Mesenchymal stem cell (in vitro differentiated cells and primary cell): Measurements from ENCODE around the gene DEPP1.
A peak's percentile ranks its signal among the peaks of the same experiment; 100 is the strongest.

Source experiments
- DNase-seq: peaks from one replicate; pipeline ENCODE4 v3.0.0-alpha.2; 2013
- H2AFZ ChIP-seq: one replicate; pipeline ENCODE4 v1.6.1; 2013; ENCODE audit warnings: low read depth, mild to moderate bottlenecking, control low read depth, inconsistent platforms, low read length, moderate library complexity
- H2AK5ac ChIP-seq: 2 replicates; pipeline ENCODE4 v1.6.1; 2013; ENCODE audit warnings: low read length, moderate library complexity, mild to moderate bottlenecking, inconsistent platforms; ENCODE audit not compliant: severe bottlenecking
- H2BK120ac ChIP-seq: one replicate; pipeline ENCODE4 v1.6.1; 2013; ENCODE audit warnings: low read depth, mild to moderate bottlenecking, inconsistent platforms, low read length, moderate library complexity
- H2BK12ac ChIP-seq, 2 experiments: one replicate each; pipeline ENCODE4 v1.6.1; 2013; ENCODE audit warnings: inconsistent platforms in 2 of 2, low read length in 2 of 2, mild to moderate bottlenecking in 2 of 2, moderate library complexity in 2 of 2, control low read depth in 1 of 2
- H2BK15ac ChIP-seq: one replicate; pipeline ENCODE4 v1.6.1; 2013; ENCODE audit warnings: mild to moderate bottlenecking, low read depth, inconsistent platforms; ENCODE audit not compliant: poor library complexity, severe bottlenecking
- H2BK5ac ChIP-seq: 2 replicates; pipeline ENCODE4 v1.6.1; 2013; ENCODE audit warnings: low read depth, mild to moderate bottlenecking, low read length, control low read depth, inconsistent platforms; ENCODE audit not compliant: poor library complexity, severe bottlenecking
- H3K14ac ChIP-seq, 2 experiments: one replicate each; pipeline ENCODE4 v1.6.1; 2013; ENCODE audit warnings: inconsistent platforms in 2 of 2, low read length in 2 of 2, control low read depth in 1 of 2, mild to moderate bottlenecking in 1 of 2, moderate library complexity in 1 of 2
- H3K18ac ChIP-seq, 2 experiments: one replicate each; pipeline ENCODE4 v1.6.1; 2013; ENCODE audit warnings: inconsistent platforms in 2 of 2, low read length in 2 of 2, control low read depth in 1 of 2, low read depth in 1 of 2, mild to moderate bottlenecking in 1 of 2
- H3K23ac ChIP-seq, 2 experiments: one replicate each; pipeline ENCODE4 v1.6.1; 2013; ENCODE audit warnings: inconsistent platforms in 2 of 2, low read length in 2 of 2, mild to moderate bottlenecking in 2 of 2, moderate library complexity in 2 of 2, control low read depth in 1 of 2
- H3K27ac ChIP-seq: 2 replicates; pipeline ENCODE4 v1.5.1; 2013; ENCODE audit warnings: mild to moderate bottlenecking, moderate library complexity, low read length, control low read depth, inconsistent platforms; ENCODE audit not compliant: poor library complexity, severe bottlenecking
- H3K27me3 ChIP-seq, 2 experiments: 2 replicates each; pipeline versions ENCODE4 v1.6.1 to v1.7.0; 2013; ENCODE audit warnings: low read length in 2 of 2, mild to moderate bottlenecking in 2 of 2, moderate library complexity in 2 of 2, control low read depth in 1 of 2, inconsistent platforms in 1 of 2; ENCODE audit not compliant: control insufficient read depth in 1 of 2, insufficient read depth in 1 of 2
- H3K36me3 ChIP-seq, 2 experiments: 2 replicates each; pipeline versions ENCODE4 v1.6.1 to v1.7.0; 2013; ENCODE audit warnings: low read length in 2 of 2, control low read depth in 1 of 2, inconsistent platforms in 1 of 2, low read depth in 1 of 2, mild to moderate bottlenecking in 1 of 2; ENCODE audit not compliant: insufficient read depth in 2 of 2, control insufficient read depth in 1 of 2
- H3K4ac ChIP-seq, 2 experiments: one replicate each; pipeline ENCODE4 v1.6.1; 2013; ENCODE audit warnings: inconsistent platforms in 2 of 2, low read length in 2 of 2, mild to moderate bottlenecking in 2 of 2, moderate library complexity in 2 of 2, control low read depth in 1 of 2, low read depth in 1 of 2
- H3K4me1 ChIP-seq: 2 replicates; pipeline ENCODE4 v1.6.1; 2013; ENCODE audit warnings: low read depth, low read length, control low read depth; ENCODE audit not compliant: control insufficient read depth, insufficient read depth
- H3K4me2 ChIP-seq: 2 replicates; pipeline ENCODE4 v1.6.1; 2013; ENCODE audit warnings: low read length, mild to moderate bottlenecking, inconsistent platforms; ENCODE audit not compliant: poor library complexity, severe bottlenecking
- H3K4me3 ChIP-seq, 2 experiments: 2 replicates each; pipeline versions ENCODE4 v1.5.1 to v1.7.0; 2013; ENCODE audit warnings: low read length in 2 of 2, mild to moderate bottlenecking in 2 of 2, control low read depth in 1 of 2, low read depth in 1 of 2; ENCODE audit not compliant: insufficient read depth in 1 of 2
- H3K79me1 ChIP-seq: replicated peaks from 2 replicates; pipeline ENCODE4 v1.6.1; 2013; ENCODE audit warnings: mild to moderate bottlenecking, control low read depth, low read length, inconsistent platforms; ENCODE audit not compliant: poor library complexity, severe bottlenecking
- H3K9ac ChIP-seq: 2 replicates; pipeline ENCODE4 v1.7.0; 2013; ENCODE audit warnings: mild to moderate bottlenecking, low read length, moderate library complexity
- H3K9me3 ChIP-seq: 2 replicates; pipeline ENCODE4 v1.7.0; 2013; ENCODE audit warnings: mild to moderate bottlenecking, low read length; ENCODE audit not compliant: control insufficient read depth
- H4K8ac ChIP-seq: one replicate; pipeline ENCODE4 v1.6.1; 2013; ENCODE audit warnings: inconsistent platforms, mild to moderate bottlenecking, low read length, moderate library complexity
- H4K91ac ChIP-seq: one replicate; pipeline ENCODE4 v1.6.1; 2013; ENCODE audit warnings: mild to moderate bottlenecking, low read length, inconsistent platforms
- whole genome bisulfite sequencing: methylation state at CpG from one replicate; pipeline ENCODE4 v1.1.7; 2013; ENCODE audit warnings: mixed read lengths; 5-methylcytosine and 5-hydroxymethylcytosine counted together

The DEPP1 gene

GRCh38 chr10:44949915-44950314 is 28.7 kb downstream of the DEPP1 start:
- no peaks in the 10 kb centered on the region for H3K27me3 ChIP-seq
- H3K4me1 ChIP-seq: peaks cover 31% of the 10 kb centered on the region
- no peak overlapping the region for H3K4ac ChIP-seq
- DNase-seq: no peak
- peak overlapping the region; percentile 43 for H2AK5ac ChIP-seq
- H2BK12ac ChIP-seq: no peak overlapping the region
- peaks cover 0 to 6% of the 10 kb centered on the region in 2 experiments for H3K36me3 ChIP-seq
- H3K9ac ChIP-seq: no peak overlapping the region
- H2BK5ac ChIP-seq: no peak overlapping the region
- no peak overlapping the region for H2BK120ac ChIP-seq
- H4K8ac ChIP-seq: no peak overlapping the region
- no peak overlapping the region for H3K14ac ChIP-seq
- peaks cover 5% of the 10 kb centered on the region for H3K79me1 ChIP-seq
- H2AFZ ChIP-seq: no peak overlapping the region
- H3K4me2 ChIP-seq: no peak overlapping the region
- 89% methylated on average over 3 of the region's 3 CpGs for WGBS
- no peak overlapping the region for H3K23ac ChIP-seq
- H3K27ac ChIP-seq: no peak overlapping the region
- H4K91ac ChIP-seq: no peak overlapping the region
- no peak overlapping the region for H3K18ac ChIP-seq
- no peak overlapping the region for H3K4me3 ChIP-seq
- no peak overlapping the region for H2BK15ac ChIP-seq
- H3K9me3 ChIP-seq: peaks cover 6% of the 10 kb centered on the region

GRCh38 chr10:44949127-44949802 is 29.3 kb downstream of the DEPP1 start:
- 86% methylated on average over 4 of the region's 5 CpGs for WGBS
- Histone ChIP-seq H3K14ac (no peak overlapping the region), H3K4ac (no peak overlapping the region), H2BK12ac (no peak overlapping the region), H3K23ac (no peak overlapping the region), H3K4me2 (no peak overlapping the region), H2BK5ac (no peak overlapping the region), H3K4me1 (peaks cover 31% of the 10 kb centered on the region), H2BK15ac (no peak overlapping the region), H2AK5ac (peak overlapping the region; percentile 14), H3K18ac (no peak overlapping the region), H3K36me3 (peaks cover 0 to 6% of the 10 kb centered on the region in 2 experiments), H2BK120ac (no peak overlapping the region), H3K79me1 (peaks cover 5% of the 10 kb centered on the region), H3K4me3 (no peak overlapping the region), H3K9ac (no peak overlapping the region), H3K9me3 (peaks cover 13% of the 10 kb centered on the region), H4K91ac (no peak overlapping the region), H4K8ac (no peak overlapping the region), H3K27ac (no peak overlapping the region), H3K27me3 (no peaks in the 10 kb centered on the region), H2AFZ (no peak overlapping the region)
- no peak for DNase-seq

GRCh38 chr10:44948642-44949041 is 30.0 kb downstream of the DEPP1 start:
- H3K36me3 ChIP-seq: peaks cover 0 to 6% of the 10 kb centered on the region in 2 experiments
- peaks cover 31% of the 10 kb centered on the region for H3K4me1 ChIP-seq
- 100% methylated on average over 1 of the region's 1 CpG for WGBS

GRCh38 chr10:44947371-44948152 is 31.0 kb downstream of the DEPP1 start:
- Histone ChIP-seq H2BK12ac (no peak overlapping the region), H2BK5ac (no peak overlapping the region), H3K4me1 (peaks cover 24% of the 10 kb centered on the region), H3K27ac (peak overlapping the region; percentile 10), H2BK120ac (no peak overlapping the region), H2AFZ (no peak overlapping the region), H3K9me3 (peaks cover 17% of the 10 kb centered on the region), H3K23ac (no peak overlapping the region), H4K8ac (no peak overlapping the region), H4K91ac (no peak overlapping the region), H3K27me3 (no peaks in the 10 kb centered on the region), H2AK5ac (no peak overlapping the region), H3K18ac (no peak overlapping the region), H3K79me1 (peaks cover 4% of the 10 kb centered on the region), H2BK15ac (no peak overlapping the region), H3K14ac (no peak overlapping the region), H3K9ac (no peak overlapping the region), H3K4me3 (no peak overlapping the region), H3K4me2 (no peak overlapping the region), H3K4ac (no peak overlapping the region), H3K36me3 (peaks cover 0 to 6% of the 10 kb centered on the region in 2 experiments)
- 80% methylated on average over 6 of the region's 6 CpGs for WGBS
- DNase-seq: no peak

More at GRCh38 chr10:44948642-44949041, 30.0 kb downstream of the DEPP1 start:
- Histone ChIP-seq H3K14ac (no peak overlapping the region), H3K23ac (no peak overlapping the region), H3K79me1 (peaks cover 5% of the 10 kb centered on the region), H3K9ac (no peak overlapping the region), H3K4me2 (no peak overlapping the region), H2BK5ac (no peak overlapping the region), H3K27me3 (no peaks in the 10 kb centered on the region), H4K91ac (no peak overlapping the region), H2BK15ac (no peak overlapping the region), H3K27ac (no peak overlapping the region), H2AK5ac (no peak overlapping the region), H3K9me3 (peaks cover 17% of the 10 kb centered on the region), H2AFZ (no peak overlapping the region), H2BK120ac (no peak overlapping the region), H2BK12ac (no peak overlapping the region), H3K4me3 (no peak overlapping the region), H4K8ac (no peak overlapping the region), H3K18ac (no peak overlapping the region), H3K4ac (no peak overlapping the region)
- DNase-seq: no peak
